Small intestine (tissue), 7 donors: ENCODE data around the gene RPS6KA1. TPM values are rescaled to one million over a fixed set of nuclear protein-coding genes. Genes with fewer than 3 reads are reported as not detected.

Experiments used
- DNase-seq, 2 donors: peaks; one replicate each; pipeline versions ENCODE4 v3.0.0 to v3.0.0-alpha.2; 2013
- FAIRE-seq: peaks from 2 replicates; lab custom pipeline; 2012; peaks lifted over from hg19 to GRCh38; lab: Jason Lieb, UNC
- H3K27ac ChIP-seq, 3 donors: one replicate each; pipeline ENCODE4 v1.5.1; 2013; ENCODE audit warnings: low read length in 2 of 3, mild to moderate bottlenecking in 2 of 3, control low read depth in 1 of 3, inconsistent platforms in 1 of 3, low read depth in 1 of 3, moderate library complexity in 1 of 3
- H3K27me3 ChIP-seq, 3 donors: one replicate each; pipeline ENCODE4 v1.6.1; 2013; ENCODE audit warnings: low read length in 3 of 3, inconsistent platforms in 1 of 3; ENCODE audit not compliant: control insufficient read depth in 3 of 3, insufficient read depth in 3 of 3
- H3K36me3 ChIP-seq, 3 donors: one replicate each; pipeline ENCODE4 v1.6.1; 2013; ENCODE audit warnings: low read length in 3 of 3, inconsistent platforms in 1 of 3, low read depth in 1 of 3, mild to moderate bottlenecking in 1 of 3, moderate library complexity in 1 of 3; ENCODE audit not compliant: control insufficient read depth in 3 of 3, insufficient read depth in 2 of 3
- H3K4me1 ChIP-seq, 3 donors: one replicate each; pipeline ENCODE4 v1.6.1; 2013; ENCODE audit warnings: low read length in 2 of 3, inconsistent platforms in 1 of 3, low read depth in 1 of 3, mild to moderate bottlenecking in 1 of 3, moderate library complexity in 1 of 3; ENCODE audit not compliant: control insufficient read depth in 3 of 3, insufficient read depth in 2 of 3
- H3K4me3 ChIP-seq, 3 donors: one replicate each; pipeline ENCODE4 v1.5.1; 2013; ENCODE audit warnings: low read length in 3 of 3, control low read depth in 1 of 3, inconsistent platforms in 1 of 3, low read depth in 1 of 3, mild to moderate bottlenecking in 1 of 3, moderate library complexity in 1 of 3
- H3K9me3 ChIP-seq, 2 donors: one replicate each; pipeline ENCODE4 v1.6.1; 2013; ENCODE audit warnings: low read depth in 1 of 2, low read length in 1 of 2; ENCODE audit not compliant: control insufficient read depth in 2 of 2, insufficient read depth in 1 of 2
- WGBS, 3 donors: extraction: QIAGEN DNeasy Blood & Tissue Kit; methylation state at CpG; one replicate each; pipeline ENCODE4 v1.1.7; 2013; 5-methylcytosine and 5-hydroxymethylcytosine counted together
- polyA plus RNA-seq, 4 donors: library from polyadenylated mRNA; stranded (reverse) in 3 of 4; unstranded in 1 of 4; fragments of 200-250 nt in 3 of 4; fragments of 120-200 nt in 1 of 4; gene quantifications; one replicate each; pipeline versions ENCODE4 v1.2.1 to v1.2.3, GENCODE V29; 2013
- donor health status: healthy with polysubstance abuse.
- donor health status: control.
- donor health status: control.
- donor health status: Bipolar disorder and iron deficiency.
- donor health status: healthy.

The RPS6KA1 gene
- polyA plus RNA-seq, 4 donors: 60.9 to 223 (median 139) TPM

GRCh38 chr1:26522073-26522472 lies 7.5 kb upstream of the RPS6KA1 start:
- Histone ChIP-seq H3K36me3 (no peaks in the 10 kb centered on the region), H3K9me3 (no peaks in the 10 kb centered on the region), H3K27me3 (peaks cover 0 to 4% (median 0%) of the 10 kb centered on the region in 3 donors), H3K4me3 (no peak overlapping the region), H3K27ac (no peak overlapping the region), H3K4me1 (no peaks in the 10 kb centered on the region)
- FAIRE-seq (no peak), DNase-seq (no peak)

DNA sequence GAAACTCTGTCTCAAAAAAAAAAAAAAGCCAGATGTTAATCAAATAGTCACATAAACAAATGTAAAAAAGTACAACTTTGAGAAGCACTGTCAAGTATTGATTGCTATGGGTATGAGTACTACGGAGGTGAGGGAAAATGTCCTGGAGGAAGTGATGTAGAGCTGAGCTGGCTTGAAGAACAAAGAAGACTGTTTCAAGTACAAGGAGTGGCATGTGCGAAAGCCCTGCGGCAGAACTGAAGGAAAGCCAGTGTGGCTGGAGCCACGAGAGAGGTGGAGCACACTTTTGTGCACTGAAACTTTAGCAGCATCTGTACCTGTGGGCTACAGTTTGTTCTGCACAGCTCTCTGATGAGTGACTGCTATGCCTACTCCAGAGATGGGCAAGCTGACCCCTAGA lies 5.4 kb upstream of the RPS6KA1 start:
- FAIRE-seq (no peak), DNase-seq (no peak)
- Histone ChIP-seq H3K4me1 (peaks cover 0 to 2% (median 0%) of the 10 kb centered on the region in 3 donors), H3K27me3 (peaks cover 0 to 4% (median 0%) of the 10 kb centered on the region in 3 donors), H3K4me3 (no peak overlapping the region), H3K27ac (no peak overlapping the region), H3K9me3 (no peaks in the 10 kb centered on the region), H3K36me3 (no peaks in the 10 kb centered on the region)
- WGBS, 3 donors: 48 to 74% (median 54%) methylated on average over 4 of the region's 4 CpGs

DNA sequence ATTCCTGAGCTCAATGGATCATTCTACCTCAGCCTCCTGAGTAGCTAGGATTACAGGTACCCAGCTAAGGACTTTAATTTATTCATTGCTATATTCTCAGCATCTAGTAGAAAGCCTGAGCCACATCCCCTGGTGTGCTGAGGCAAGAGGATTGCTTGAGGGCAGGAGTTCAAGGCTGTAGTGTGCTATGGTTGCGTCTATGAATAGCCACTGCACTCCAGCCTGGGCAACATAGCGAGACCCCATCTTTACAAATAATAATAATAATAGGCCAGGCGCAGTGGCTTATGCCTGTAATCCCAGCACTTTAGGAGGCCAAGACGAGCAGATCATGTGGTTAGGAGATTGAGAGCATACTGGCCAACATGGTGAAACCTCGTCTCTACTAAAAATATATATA lies 3.3 kb upstream of the RPS6KA1 start:
- 78 to 88% (median 82%) methylated on average over 5 of the region's 5 CpGs for WGBS, 3 donors
- DNase-seq (no peak), FAIRE-seq (no peak)
- Histone ChIP-seq H3K9me3 (no peaks in the 10 kb centered on the region), H3K36me3 (no peaks in the 10 kb centered on the region), H3K4me1 (peaks cover 0 to 11% (median 0%) of the 10 kb centered on the region in 3 donors), H3K27ac (no peak overlapping the region), H3K4me3 (no peak overlapping the region), H3K27me3 (peaks cover 0 to 4% (median 0%) of the 10 kb centered on the region in 3 donors)

- DNase-seq (peak in 1 of 2 donors; percentile 20), FAIRE-seq (no peak)
- H3K27me3 ChIP-seq: peaks cover 0 to 1% (median 0%) of the 10 kb centered on the region in 3 donors
- peaks cover 9 to 39% (median 9%) of the 10 kb centered on the region in 3 donors for H3K4me1 ChIP-seq
- peak overlapping the region in 2 of 3 donors; percentile 25 to 76 for H3K27ac ChIP-seq
- 2% methylated on average over 7 to 19 of the region's 19 CpGs for WGBS, 3 donors
- peak overlapping the region; percentile 59 to 87 (median 72) for H3K4me3 ChIP-seq
- H3K9me3 ChIP-seq: no peaks in the 10 kb centered on the region
- peaks cover 0 to 24% (median 0%) of the 10 kb centered on the region in 3 donors for H3K36me3 ChIP-seq
These were observed 231 bp upstream of the RPS6KA1 start for GRCh38 chr1:26529405-26529654.

- no peak for FAIRE-seq
- peaks cover 0 to 32% (median 0%) of the 10 kb centered on the region in 3 donors for H3K36me3 ChIP-seq
- H3K4me1 ChIP-seq: peaks cover 9 to 50% (median 9%) of the 10 kb centered on the region in 3 donors
- peak overlapping the region; percentile 92 to 98 (median 98) for H3K27ac ChIP-seq
- WGBS, 3 donors: 16 to 27% (median 25%) methylated on average over 8 of the region's 8 CpGs
- peak; percentile 66 to 75 for DNase-seq
- H3K9me3 ChIP-seq: no peaks in the 10 kb centered on the region
- H3K4me3 ChIP-seq: peak overlapping the region; percentile 72 to 87 (median 78)
- H3K27me3 ChIP-seq: no peaks in the 10 kb centered on the region
These were observed 891 bp downstream of the RPS6KA1 start for GRCh38 chr1:26530410-26530894.

- peak overlapping the region in 2 of 3 donors; percentile 72 to 78 for H3K4me3 ChIP-seq
- DNase-seq (peak; percentile 96 to 99), FAIRE-seq (no peak)
- WGBS, 3 donors: 10 to 49% (median 33%) methylated on average over 9 of the region's 9 CpGs
- no peaks in the 10 kb centered on the region for H3K27me3 ChIP-seq
- peaks cover 0 to 37% (median 0%) of the 10 kb centered on the region in 3 donors for H3K36me3 ChIP-seq
- H3K4me1 ChIP-seq: peaks cover 9 to 53% (median 9%) of the 10 kb centered on the region in 3 donors
- H3K9me3 ChIP-seq: no peaks in the 10 kb centered on the region
- peak overlapping the region; percentile 92 to 100 (median 98) for H3K27ac ChIP-seq
These were observed 1.5 kb downstream of the RPS6KA1 start for GRCh38 chr1:26530895-26531598.

DNA sequence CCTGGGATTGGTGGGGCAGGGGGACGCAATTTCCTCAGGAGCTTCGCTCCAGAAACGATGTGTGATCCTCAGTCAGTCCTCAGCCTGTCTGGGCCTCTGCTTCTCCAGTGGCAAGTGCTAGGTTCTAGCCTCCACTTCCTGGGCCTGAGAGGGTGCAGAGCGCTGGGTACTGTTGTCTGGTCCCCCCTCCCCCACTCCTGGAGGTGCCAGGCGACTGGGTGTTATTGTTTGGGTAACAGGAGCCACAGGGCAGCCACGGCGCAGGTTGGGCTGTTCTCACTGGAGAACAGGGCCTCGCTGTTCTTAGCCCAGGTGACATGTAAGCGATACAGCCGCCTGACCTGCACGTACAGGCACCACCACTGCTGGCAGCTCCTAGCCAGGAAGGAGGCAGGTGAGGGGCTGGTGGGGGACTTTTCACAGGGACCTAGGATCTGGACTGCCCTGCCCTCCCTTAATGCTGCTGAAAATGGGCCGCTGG lies 2.1 kb downstream of the RPS6KA1 start:
- Histone ChIP-seq H3K4me1 (peaks cover 9 to 53% (median 9%) of the 10 kb centered on the region in 3 donors), H3K4me3 (peak overlapping the region in 2 of 3 donors; percentile 50 to 78), H3K9me3 (no peaks in the 10 kb centered on the region), H3K27ac (peak overlapping the region; percentile 92 to 100 (median 98)), H3K36me3 (peaks cover 0 to 43% (median 0%) of the 10 kb centered on the region in 3 donors), H3K27me3 (no peaks in the 10 kb centered on the region)
- no peak for FAIRE-seq
- 19 to 69% (median 53%) methylated on average over 12 of the region's 12 CpGs for WGBS, 3 donors
- DNase-seq: peak; percentile 63 to 66

- peak overlapping the region in 2 of 3 donors; percentile 91 to 98 for H3K27ac ChIP-seq
- peaks cover 9 to 60% (median 15%) of the 10 kb centered on the region in 3 donors for H3K4me1 ChIP-seq
- no peaks in the 10 kb centered on the region for H3K9me3 ChIP-seq
- no peak overlapping the region for H3K4me3 ChIP-seq
- DNase-seq: peak; percentile 41 to 59
- H3K27me3 ChIP-seq: no peaks in the 10 kb centered on the region
- peaks cover 0 to 67% (median 6%) of the 10 kb centered on the region in 3 donors for H3K36me3 ChIP-seq
- no peak for FAIRE-seq
- 51 to 63% (median 57%) methylated on average over 5 of the region's 5 CpGs for WGBS, 3 donors
These were observed 4.5 kb downstream of the RPS6KA1 start for GRCh38 chr1:26533951-26534509.
